GM18951 (cell line): ENCODE results near the gene MAML1.
"Not testable (repeated sequence)": the region's sequence is repeated elsewhere in the genome, so short reads cannot be mapped to it uniquely, and the experiment has no call there.

Experiments used
- POLR2A ChIP-seq: IDR thresholded peaks from 4 replicates; pipeline ENCODE4 v1.6.1; 2011; ENCODE audit warnings: mild to moderate bottlenecking; ENCODE audit not compliant: insufficient read length, insufficient read depth; ENCODE audit errors: extremely low read depth
- in situ Hi-C: fragments of 300-500 bp; cut with MboI; formaldehyde crosslinking; loops from one replicate; pipeline ENCODE4 v1.12.0; 2022; ENCODE audit warnings: low sequenced_read_pairs, mixed read lengths, inconsistent platforms; ENCODE audit not compliant: unreplicated experiment

MAML1 gene

GRCh38 chr5:179720222-179720621, 12.4 kb upstream of the MAML1 start:
- in situ Hi-C loops = no loop called here

GRCh38 chr5:179724163-179724562, 8.5 kb upstream of the MAML1 start:
- in situ Hi-C loops = no loop called here
- no peak for TF ChIP-seq POLR2A

More at GRCh38 chr5:179720222-179720621, 12.4 kb upstream of the MAML1 start:
- no peak for TF ChIP-seq POLR2A

GRCh38 chr5:179727106-179727505, 5.5 kb upstream of the MAML1 start:
- in situ Hi-C loops = no loop called here
- no peak for TF ChIP-seq POLR2A

- in situ Hi-C loops = no loop called here
- TF ChIP-seq POLR2A = no peak
Observed at GRCh38 chr5:179729303-179729702, 3.3 kb upstream of the MAML1 start.

GRCh38 chr5:179729727-179730126, 2.9 kb upstream of the MAML1 start:
- TF ChIP-seq POLR2A = no peak
- in situ Hi-C loops = no loop called here

GRCh38 chr5:179730356-179730755, 2.3 kb upstream of the MAML1 start:
- TF ChIP-seq POLR2A = no peak
- in situ Hi-C loops = no loop called here

- in situ Hi-C loops = no loop called here
- no peak for TF ChIP-seq POLR2A
Observed at GRCh38 chr5:179730852-179731251, 1.8 kb upstream of the MAML1 start.

- no peak for TF ChIP-seq POLR2A
- in situ Hi-C loops = no loop called here
Observed at GRCh38 chr5:179731791-179732411, 721 bp upstream of the MAML1 start.

GRCh38 chr5:179732918-179733771, 523 bp downstream of the MAML1 start:
- TF ChIP-seq POLR2A = no peak
- in situ Hi-C loops = no loop called here

- no peak for TF ChIP-seq POLR2A
- in situ Hi-C loops = no loop called here
Observed at GRCh38 chr5:179733772-179734126, 1.1 kb downstream of the MAML1 start.

GRCh38 chr5:179734536-179735164, 2.0 kb downstream of the MAML1 start:
- no peak for TF ChIP-seq POLR2A
- in situ Hi-C loops = no loop called here

- in situ Hi-C loops = no loop called here
- TF ChIP-seq POLR2A = no peak
Observed at GRCh38 chr5:179738742-179739141, 6.1 kb downstream of the MAML1 start.

- in situ Hi-C loops = not testable (repeated sequence)
Observed at GRCh38 chr5:179744106-179744505, 11.5 kb downstream of the MAML1 start.

GRCh38 chr5:179746872-179747271, 14.2 kb downstream of the MAML1 start:
- in situ Hi-C loops = no loop called here
- TF ChIP-seq POLR2A = no peak
